Endothelial cell (in vitro differentiated cells): Measurements from ENCODE around the gene SLMAP. TPM values are rescaled to one million over a fixed set of nuclear protein-coding genes. Genes with fewer than 3 reads are reported as not detected.

Source experiments
- DNase-seq: peaks from one replicate; pipeline ENCODE4 v3.0.0; 2021; ENCODE audit warnings: low spot score
- H3K27ac Mint-ChIP-seq: one replicate; pipeline ENCODE4 v1.8.0; 2021; ENCODE audit warnings: mixed read lengths, inconsistent platforms; ENCODE audit not compliant: unreplicated experiment
- H3K27me3 Mint-ChIP-seq: one replicate; pipeline ENCODE4 v1.8.0; 2021; ENCODE audit warnings: mild to moderate bottlenecking, moderate library complexity, mixed read lengths, inconsistent platforms; ENCODE audit not compliant: unreplicated experiment
- H3K36me3 Mint-ChIP-seq: one replicate; pipeline ENCODE4 v1.8.0; 2021; ENCODE audit warnings: mild to moderate bottlenecking, low read depth, mixed read lengths, inconsistent platforms; ENCODE audit not compliant: unreplicated experiment
- H3K4me1 Mint-ChIP-seq: one replicate; pipeline ENCODE4 v1.8.0; 2021; ENCODE audit warnings: mild to moderate bottlenecking, mixed read lengths, inconsistent platforms; ENCODE audit not compliant: unreplicated experiment
- H3K4me3 Mint-ChIP-seq: one replicate; pipeline ENCODE4 v1.8.0; 2021; ENCODE audit warnings: mild to moderate bottlenecking, mixed read lengths, inconsistent platforms; ENCODE audit not compliant: unreplicated experiment
- H3K9me3 Mint-ChIP-seq: one replicate; pipeline ENCODE4 v1.8.0; 2021; ENCODE audit warnings: mixed read lengths, inconsistent platforms; ENCODE audit not compliant: unreplicated experiment
- total RNA-seq: library from RNA; stranded (reverse); fragmentation: NEBNext Ultra II Directional; extraction: Animal tissue kit (Norgen Biotek cat#: 25700); gene quantifications from one replicate; pipeline ENCODE4 v1.2.1, GENCODE V29; 2021; ENCODE audit not compliant: unreplicated experiment
- TF ChIP-seq, protein P1 (sequence below): fragments of 200-600 bp; sonication (generic); IDR thresholded peaks from one replicate; pipeline ENCODE4 v1.5.0; 2021; ENCODE audit warnings: antibody characterized with exemption; ENCODE audit not compliant: unreplicated experiment

SLMAP gene
- total RNA-seq, 1 donor from 2014 or later = 45.7 TPM

DNA sequence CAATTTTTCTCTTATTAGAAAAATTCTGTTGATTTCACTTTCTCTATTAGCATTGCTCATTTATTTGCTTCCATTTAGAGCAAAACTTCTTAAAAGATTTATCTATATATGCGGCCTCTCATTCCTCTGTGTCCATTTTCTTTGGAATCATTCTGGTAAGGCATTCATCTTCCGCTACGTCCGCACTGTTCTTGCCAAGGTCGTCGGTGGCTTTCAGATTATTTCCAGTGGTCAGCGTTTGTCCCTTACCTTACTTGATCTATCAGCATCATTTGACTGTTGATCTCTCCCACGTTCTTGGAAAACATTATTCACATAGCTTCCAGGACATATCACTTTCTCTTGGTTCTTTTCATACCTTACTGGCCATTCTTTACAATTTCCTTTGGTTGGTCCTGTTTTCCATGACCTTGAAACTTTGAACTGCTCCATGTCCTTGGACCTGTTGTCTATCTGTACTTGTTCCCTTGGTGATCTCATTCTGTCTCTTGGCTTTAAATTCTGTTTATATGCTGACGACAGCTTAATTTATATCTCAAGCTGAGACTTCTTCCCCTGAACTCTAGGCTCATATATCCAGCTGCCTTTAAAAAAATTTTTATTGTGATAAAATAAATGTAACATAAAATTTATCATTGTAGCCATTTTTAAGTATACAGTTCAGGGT lies 54.5 kb downstream of the SLMAP start:
- Mint-ChIP-seq H3K27ac (no peak overlapping the region), H3K4me1 (no peaks in the 10 kb centered on the region), H3K36me3 (no peaks in the 10 kb centered on the region), H3K27me3 (no peaks in the 10 kb centered on the region), H3K9me3 (no peaks in the 10 kb centered on the region), H3K4me3 (no peak overlapping the region)
- TF ChIP-seq, protein P1, sequence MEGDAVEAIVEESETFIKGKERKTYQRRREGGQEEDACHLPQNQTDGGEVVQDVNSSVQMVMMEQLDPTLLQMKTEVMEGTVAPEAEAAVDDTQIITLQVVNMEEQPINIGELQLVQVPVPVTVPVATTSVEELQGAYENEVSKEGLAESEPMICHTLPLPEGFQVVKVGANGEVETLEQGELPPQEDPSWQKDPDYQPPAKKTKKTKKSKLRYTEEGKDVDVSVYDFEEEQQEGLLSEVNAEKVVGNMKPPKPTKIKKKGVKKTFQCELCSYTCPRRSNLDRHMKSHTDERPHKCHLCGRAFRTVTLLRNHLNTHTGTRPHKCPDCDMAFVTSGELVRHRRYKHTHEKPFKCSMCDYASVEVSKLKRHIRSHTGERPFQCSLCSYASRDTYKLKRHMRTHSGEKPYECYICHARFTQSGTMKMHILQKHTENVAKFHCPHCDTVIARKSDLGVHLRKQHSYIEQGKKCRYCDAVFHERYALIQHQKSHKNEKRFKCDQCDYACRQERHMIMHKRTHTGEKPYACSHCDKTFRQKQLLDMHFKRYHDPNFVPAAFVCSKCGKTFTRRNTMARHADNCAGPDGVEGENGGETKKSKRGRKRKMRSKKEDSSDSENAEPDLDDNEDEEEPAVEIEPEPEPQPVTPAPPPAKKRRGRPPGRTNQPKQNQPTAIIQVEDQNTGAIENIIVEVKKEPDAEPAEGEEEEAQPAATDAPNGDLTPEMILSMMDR = no peak
- no peak for DNase-seq

- DNase-seq = no peak
- no peak overlapping the region for H3K4me3 Mint-ChIP-seq
- H3K27ac Mint-ChIP-seq = no peak overlapping the region
- TF ChIP-seq, protein P1 = no peak
- H3K9me3 Mint-ChIP-seq = no peaks in the 10 kb centered on the region
- H3K27me3 Mint-ChIP-seq = no peaks in the 10 kb centered on the region
- no peaks in the 10 kb centered on the region for H3K4me1 Mint-ChIP-seq
- H3K36me3 Mint-ChIP-seq = no peaks in the 10 kb centered on the region
These were observed 58.9 kb downstream of the SLMAP start for GRCh38 chr3:57815036-57815435.

DNA sequence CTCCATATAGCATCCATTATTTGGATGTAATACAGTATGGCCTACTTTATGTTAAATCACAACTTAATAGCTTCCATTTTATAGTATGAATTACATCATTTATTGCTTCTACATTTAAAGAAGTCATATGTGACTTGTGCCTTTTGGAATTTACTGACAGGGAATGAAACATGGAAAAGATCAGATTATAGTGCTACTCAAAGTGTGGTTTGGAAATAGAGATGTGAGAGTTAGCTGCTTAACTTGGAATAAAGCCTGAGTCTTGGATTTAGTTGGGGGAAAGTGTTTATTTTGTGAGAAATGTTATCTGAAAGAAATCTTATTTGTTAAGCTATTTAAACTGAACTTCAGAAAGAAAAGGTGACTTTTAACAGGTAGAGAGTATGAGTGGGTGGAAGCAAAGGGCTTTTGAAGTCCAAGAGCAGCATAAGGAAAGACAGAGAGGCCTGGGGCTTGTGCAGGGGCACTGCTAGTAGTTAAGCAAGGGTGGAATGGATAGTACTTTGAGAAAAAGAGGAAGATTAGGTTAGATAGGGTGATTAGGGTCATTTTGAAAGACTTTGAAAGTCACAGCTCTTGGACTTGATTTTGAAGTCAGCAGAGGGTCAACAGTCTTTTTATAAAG lies 60.5 kb downstream of the SLMAP start:
- H3K27me3 Mint-ChIP-seq = no peaks in the 10 kb centered on the region
- no peak overlapping the region for H3K4me3 Mint-ChIP-seq
- H3K36me3 Mint-ChIP-seq = no peaks in the 10 kb centered on the region
- peak overlapping the region; percentile 3 for H3K27ac Mint-ChIP-seq
- H3K9me3 Mint-ChIP-seq = no peaks in the 10 kb centered on the region
- DNase-seq = no peak
- H3K4me1 Mint-ChIP-seq = no peaks in the 10 kb centered on the region
- TF ChIP-seq, protein P1 = no peak

DNA sequence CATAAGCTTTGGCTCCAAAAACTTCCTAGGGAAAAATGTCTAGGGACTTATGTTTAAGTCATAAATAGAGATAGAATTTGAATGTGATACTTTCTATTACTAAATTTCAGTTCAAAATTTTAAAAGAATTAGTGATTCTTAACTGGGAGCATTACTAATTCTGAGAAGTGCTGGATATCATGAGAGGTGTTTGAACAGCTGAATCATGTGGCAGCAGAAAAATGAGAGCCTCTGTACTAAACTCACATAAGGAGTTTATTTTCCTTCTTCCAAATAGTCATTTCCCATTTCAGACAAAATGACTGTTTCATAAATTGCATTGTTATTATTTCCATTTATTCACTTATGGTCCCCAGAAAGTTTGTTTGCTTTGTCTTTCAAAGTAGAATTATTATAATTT lies 62.7 kb downstream of the SLMAP start:
- no peak overlapping the region for H3K27ac Mint-ChIP-seq
- H3K27me3 Mint-ChIP-seq = no peaks in the 10 kb centered on the region
- TF ChIP-seq, protein P1 = no peak
- no peaks in the 10 kb centered on the region for H3K4me1 Mint-ChIP-seq
- no peaks in the 10 kb centered on the region for H3K36me3 Mint-ChIP-seq
- no peak overlapping the region for H3K4me3 Mint-ChIP-seq
- DNase-seq = no peak
- no peaks in the 10 kb centered on the region for H3K9me3 Mint-ChIP-seq

DNA sequence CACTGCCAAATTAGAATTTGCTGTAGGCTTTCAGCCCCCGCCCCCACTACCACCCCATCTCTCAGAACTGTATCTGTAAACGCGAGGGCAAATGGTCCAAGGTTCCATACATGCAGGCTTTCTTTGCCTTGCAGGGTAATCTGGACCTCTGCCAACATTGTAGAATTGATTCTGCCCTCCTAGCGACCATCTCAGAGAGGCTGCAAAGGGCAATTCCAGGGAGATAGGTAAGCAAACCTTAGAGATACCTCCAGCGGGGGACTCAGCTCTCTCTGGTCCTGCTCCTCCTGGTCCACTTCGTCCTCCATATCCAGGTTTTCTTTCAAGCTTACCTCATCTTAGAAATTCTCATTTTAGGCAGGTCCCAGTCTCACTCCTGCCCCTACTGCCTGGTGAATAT lies 64.4 kb downstream of the SLMAP start:
- Mint-ChIP-seq H3K4me1 (peaks cover 3% of the 10 kb centered on the region), H3K27me3 (no peaks in the 10 kb centered on the region), H3K4me3 (no peak overlapping the region), H3K9me3 (no peaks in the 10 kb centered on the region), H3K36me3 (no peaks in the 10 kb centered on the region), H3K27ac (no peak overlapping the region)
- TF ChIP-seq, protein P1 = no peak
- DNase-seq = no peak
